Breast epithelium (tissue), 3 donors: Measurements from ENCODE around the gene ZCRB1.

Experiments
- POLR2A ChIP-seq: fragments of 450-650 bp; IDR thresholded peaks from one replicate; pipeline ENCODE4 v1.6.1; 2016; ENCODE audit warnings: antibody characterized with exemption, mild to moderate bottlenecking, moderate library complexity
- POLR2AphosphoS5 ChIP-seq, 3 donors: sonication (generic); formaldehyde crosslinking; IDR thresholded peaks; one replicate each; pipeline ENCODE4 v1.6.1; 2017; ENCODE audit warnings: antibody characterized with exemption in 3 of 3
- TF ChIP-seq, protein P1 (sequence below), 3 donors: fragments of 450-650 bp; IDR thresholded peaks; one replicate each; pipeline ENCODE4 v1.5.1; 2016 to 2017; ENCODE audit warnings: antibody characterized with exemption in 3 of 3, mild to moderate bottlenecking in 3 of 3, moderate library complexity in 3 of 3

DNA sequence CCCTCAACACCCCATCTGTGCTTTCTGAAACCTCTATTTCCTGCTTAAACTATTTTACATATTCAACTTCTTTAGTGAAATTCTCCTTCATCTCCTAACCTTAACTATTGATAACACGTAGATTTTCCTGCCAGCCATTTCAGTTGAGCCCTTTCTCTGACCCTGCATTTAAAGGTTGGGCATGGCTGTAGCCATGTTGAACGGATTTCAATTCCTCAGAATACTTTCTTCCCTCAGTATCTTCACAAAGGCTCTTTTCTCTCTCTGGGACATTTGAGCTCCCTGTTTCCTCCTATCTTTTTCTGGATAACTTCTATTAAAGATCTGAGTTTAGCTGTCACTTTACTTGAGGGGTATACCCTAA, 1.3 kb upstream of the ZCRB1 start:
- no peak for TF ChIP-seq POLR2A
- TF ChIP-seq, protein P1, sequence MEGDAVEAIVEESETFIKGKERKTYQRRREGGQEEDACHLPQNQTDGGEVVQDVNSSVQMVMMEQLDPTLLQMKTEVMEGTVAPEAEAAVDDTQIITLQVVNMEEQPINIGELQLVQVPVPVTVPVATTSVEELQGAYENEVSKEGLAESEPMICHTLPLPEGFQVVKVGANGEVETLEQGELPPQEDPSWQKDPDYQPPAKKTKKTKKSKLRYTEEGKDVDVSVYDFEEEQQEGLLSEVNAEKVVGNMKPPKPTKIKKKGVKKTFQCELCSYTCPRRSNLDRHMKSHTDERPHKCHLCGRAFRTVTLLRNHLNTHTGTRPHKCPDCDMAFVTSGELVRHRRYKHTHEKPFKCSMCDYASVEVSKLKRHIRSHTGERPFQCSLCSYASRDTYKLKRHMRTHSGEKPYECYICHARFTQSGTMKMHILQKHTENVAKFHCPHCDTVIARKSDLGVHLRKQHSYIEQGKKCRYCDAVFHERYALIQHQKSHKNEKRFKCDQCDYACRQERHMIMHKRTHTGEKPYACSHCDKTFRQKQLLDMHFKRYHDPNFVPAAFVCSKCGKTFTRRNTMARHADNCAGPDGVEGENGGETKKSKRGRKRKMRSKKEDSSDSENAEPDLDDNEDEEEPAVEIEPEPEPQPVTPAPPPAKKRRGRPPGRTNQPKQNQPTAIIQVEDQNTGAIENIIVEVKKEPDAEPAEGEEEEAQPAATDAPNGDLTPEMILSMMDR (IDR thresholded peaks at IDR 0.05) = no peak
- TF ChIP-seq POLR2AphosphoS5 (IDR thresholded peaks at IDR 0.05) = no peak
